Activated naive CD4-positive, alpha-beta T cell treated with anti-CD3 and anti-CD28 coated beads, Interleukin-2, amount 50 U/mL, for 72 hours (primary cell): ENCODE results near the gene HOXA7. TPM values are rescaled to one million over a fixed set of nuclear protein-coding genes. Genes with fewer than 3 reads are reported as not detected.
A peak's percentile ranks its signal among the peaks of the same experiment; 100 is the strongest.

ENCODE experiments used
- ATAC-seq, 2 donors: fragments of 150-1000 bp; cut with Tn5 transposase; 2 replicates each; pipeline ENCODE4 v1.10.0; 2021; ENCODE audit warnings: mild to moderate bottlenecking in 2 of 2, moderate library complexity in 2 of 2
- DNase-seq, 2 donors: peaks; one replicate each; pipeline ENCODE4 v3.0.0; 2021 to 2022; ENCODE audit warnings: low spot score in 2 of 2
- H3K27ac Mint-ChIP-seq, 2 donors: one replicate each; pipeline ENCODE4 v1.8.0; 2022; ENCODE audit warnings: mild to moderate bottlenecking in 2 of 2, mixed read lengths in 2 of 2
- H3K36me3 Mint-ChIP-seq, 2 donors: one replicate each; pipeline ENCODE4 v1.8.0; 2022; ENCODE audit warnings: mixed read lengths in 2 of 2
- H3K9me3 Mint-ChIP-seq, 2 donors: one replicate each; pipeline ENCODE4 v1.8.0; 2022; ENCODE audit warnings: mixed read lengths in 2 of 2
- total RNA-seq, 2 donors: library from RNA; stranded (reverse); gene quantifications; one replicate each; pipeline ENCODE4 v1.2.3, GENCODE V29; 2022

The HOXA7 gene
- total RNA-seq, 2 donors from 2014 or later = not detected

GRCh38 chr7:27168265-27168947 lies 11.9 kb upstream of the HOXA7 start:
- H3K27ac Mint-ChIP-seq = peak overlapping the region in 1 of 2 donors; percentile 58
- peaks cover 0 to 19% of the 10 kb centered on the region in 2 donors for H3K36me3 Mint-ChIP-seq
- ATAC-seq (peak in 1 of 2 donors; percentile 59), DNase-seq (no peak)
- H3K9me3 Mint-ChIP-seq = no peaks in the 10 kb centered on the region

DNA sequence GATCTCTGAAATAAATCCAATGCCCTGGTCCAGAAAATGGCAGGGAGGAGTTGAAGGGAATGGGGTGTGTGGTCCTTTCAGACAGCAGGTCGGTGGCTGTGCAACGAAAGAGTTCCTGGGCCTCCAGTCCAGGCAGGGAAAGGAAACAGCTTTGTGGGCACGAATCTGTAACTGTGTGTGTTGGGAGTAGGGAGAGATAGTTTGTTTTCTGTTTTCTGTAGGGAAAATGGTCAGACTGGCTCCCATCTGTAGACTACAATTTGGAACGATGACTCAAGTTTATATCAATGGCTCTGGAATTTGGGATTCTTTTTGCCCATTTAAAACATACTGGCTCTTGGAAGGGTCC lies 11.4 kb upstream of the HOXA7 start:
- no peaks in the 10 kb centered on the region for H3K9me3 Mint-ChIP-seq
- H3K27ac Mint-ChIP-seq = peak overlapping the region in 1 of 2 donors; percentile 93
- DNase-seq = no peak
- ATAC-seq = no peak
- peaks cover 0 to 19% of the 10 kb centered on the region in 2 donors for H3K36me3 Mint-ChIP-seq

DNA sequence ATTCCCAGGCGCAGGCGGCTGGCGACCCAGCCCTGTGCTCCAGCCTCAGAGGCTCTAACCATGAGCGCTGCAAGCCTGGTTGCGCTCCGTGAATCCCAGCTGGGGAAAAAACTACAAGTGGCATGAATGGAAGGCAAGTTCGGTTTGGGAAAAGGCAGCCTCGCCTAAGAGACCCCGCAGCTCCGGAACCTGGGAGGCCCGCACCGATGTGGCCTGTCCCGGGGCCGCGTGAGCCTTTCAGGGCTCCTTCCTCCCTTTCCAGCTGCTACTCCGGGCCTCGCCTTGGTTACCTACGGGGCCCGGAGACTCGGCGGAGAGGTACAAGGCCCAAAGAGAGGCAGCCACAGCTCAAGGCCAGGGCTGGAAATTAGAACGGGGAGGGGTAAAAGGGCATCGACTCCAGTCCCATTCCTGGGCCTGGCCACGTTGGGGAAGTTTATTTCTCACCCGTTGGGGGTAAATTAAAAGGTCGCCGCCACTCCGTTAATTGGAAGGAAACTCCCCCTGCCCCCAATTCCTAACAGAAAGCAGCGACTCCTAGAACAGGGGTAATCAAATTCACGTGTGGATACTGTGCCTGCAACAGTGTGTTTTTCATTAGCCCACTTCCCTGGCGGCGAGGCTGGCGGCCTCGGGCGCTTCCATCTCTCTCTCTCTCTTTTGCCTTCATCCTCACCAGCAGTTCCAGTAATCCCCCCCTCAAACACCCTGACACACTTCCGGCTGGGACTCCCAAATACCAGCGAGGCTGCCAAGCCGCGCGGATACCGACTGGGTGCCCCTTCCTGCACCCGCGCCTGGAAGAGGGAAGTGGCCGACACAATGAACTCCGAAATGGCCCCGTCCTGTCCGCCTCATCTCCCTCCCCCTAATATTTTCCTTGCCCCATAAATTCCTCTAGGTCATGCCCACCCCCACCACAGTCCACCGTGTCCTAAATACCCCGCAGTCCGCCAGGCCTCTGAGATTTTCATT lies 10.3 kb upstream of the HOXA7 start:
- H3K27ac Mint-ChIP-seq = peak overlapping the region in 1 of 2 donors; percentile 93

DNA sequence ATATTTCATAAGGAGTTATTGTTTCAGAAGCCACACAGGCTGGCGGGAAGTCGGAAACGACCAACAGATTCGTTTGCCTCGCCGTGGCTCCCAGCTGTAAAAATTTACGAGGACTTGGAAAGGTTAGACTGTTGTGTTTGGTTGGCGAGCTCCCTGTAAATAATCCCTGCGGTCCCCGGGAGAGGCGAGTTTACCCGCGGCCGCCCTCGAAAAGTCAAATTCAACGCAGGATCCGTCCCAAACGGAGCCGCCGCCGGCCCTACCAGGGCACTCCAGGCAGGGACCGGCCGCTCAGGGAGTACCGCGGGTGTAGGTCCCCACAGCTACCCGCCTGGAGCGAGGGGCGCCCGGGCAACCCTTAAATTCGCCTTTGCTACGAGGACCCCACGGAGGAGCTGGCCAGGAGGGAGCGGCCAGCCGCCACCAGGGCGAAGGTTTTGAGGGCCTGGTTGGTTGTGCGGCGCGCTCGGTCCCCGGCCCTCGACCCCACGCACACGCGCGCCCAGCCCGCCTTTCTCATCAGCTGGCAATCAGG lies 9.6 kb upstream of the HOXA7 start:
- H3K36me3 Mint-ChIP-seq = peaks cover 0 to 7% of the 10 kb centered on the region in 2 donors
- ATAC-seq (no peak), DNase-seq (no peak)
- H3K27ac Mint-ChIP-seq = peak overlapping the region in 1 of 2 donors; percentile 94
- no peaks in the 10 kb centered on the region for H3K9me3 Mint-ChIP-seq

More for the DNA sequence above, 10.3 kb upstream of the HOXA7 start:
- no peak for ATAC-seq
- DNase-seq = no peak
- H3K36me3 Mint-ChIP-seq = peaks cover 0 to 13% of the 10 kb centered on the region in 2 donors
- H3K9me3 Mint-ChIP-seq = no peaks in the 10 kb centered on the region

DNA sequence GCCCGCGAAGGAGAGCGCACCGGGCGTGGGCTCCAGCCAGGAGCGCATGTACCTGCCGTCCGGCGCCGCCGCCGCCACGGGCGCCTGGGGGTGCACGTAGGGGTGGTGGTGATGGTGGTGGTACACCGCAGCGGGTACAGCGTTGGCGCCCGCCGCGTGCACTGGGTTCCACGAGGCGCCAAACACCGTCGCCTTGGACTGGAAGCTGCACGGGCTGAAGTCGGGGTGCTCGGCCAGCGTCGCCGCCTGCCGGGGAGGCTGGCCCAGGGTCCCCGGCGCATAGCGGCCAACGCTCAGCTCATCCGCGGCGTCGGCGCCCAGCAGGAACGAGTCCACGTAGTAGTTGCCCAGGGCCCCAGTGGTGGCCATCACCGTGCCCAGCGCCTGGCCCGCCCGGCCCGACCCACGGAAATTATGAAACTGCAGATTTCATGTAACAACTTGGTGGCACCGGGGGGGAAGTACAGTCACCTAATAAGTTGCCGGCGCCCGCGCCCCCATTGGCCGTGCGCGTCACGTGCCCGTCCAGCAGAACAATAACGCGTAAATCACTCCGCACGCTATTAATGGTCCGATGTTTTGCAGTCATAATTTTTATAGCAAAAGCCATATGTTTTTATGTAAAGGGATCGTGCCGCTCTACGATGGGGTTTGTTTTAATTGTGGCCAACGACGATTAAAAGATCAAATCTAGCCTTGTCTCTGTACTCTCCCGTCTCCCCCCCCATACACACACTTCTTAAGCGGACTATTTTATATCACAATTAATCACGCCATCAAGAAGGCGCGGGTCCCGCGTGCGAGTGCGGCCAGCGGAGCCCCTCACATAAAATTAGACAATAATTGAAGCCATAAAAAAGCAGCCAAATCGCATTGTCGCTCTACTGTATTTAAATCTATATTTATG lies 8.9 kb upstream of the HOXA7 start, which contains the start of gene HOXA9:
TSS of gene HOXA9 (minus strand) at position 449 of the 907 bp plus-strand sequence. CDS start at position 369, 80 bp downstream.
- peaks cover 0 to 7% of the 10 kb centered on the region in 2 donors for H3K36me3 Mint-ChIP-seq
- no peak for ATAC-seq
- no peaks in the 10 kb centered on the region for H3K9me3 Mint-ChIP-seq
- H3K27ac Mint-ChIP-seq = peak within 1 kb of the TSS in 1 of 2 donors; percentile 94
- DNase-seq = no peak

- Mint-ChIP-seq H3K9me3 (no peaks in the 10 kb centered on the region), H3K36me3 (peaks cover 0 to 7% of the 10 kb centered on the region in 2 donors), H3K27ac (peak overlapping the region in 1 of 2 donors; percentile 81)
- ATAC-seq = no peak
- DNase-seq = no peak
Observed at GRCh38 chr7:27164367-27165088, 8.1 kb upstream of the HOXA7 start.

- Mint-ChIP-seq H3K27ac (no peak overlapping the region), H3K9me3 (no peaks in the 10 kb centered on the region), H3K36me3 (peaks cover 0 to 7% of the 10 kb centered on the region in 2 donors)
- no peak for DNase-seq
- ATAC-seq = no peak
Observed at GRCh38 chr7:27164045-27164366, 7.5 kb upstream of the HOXA7 start.

GRCh38 chr7:27163288-27164044 lies 7.0 kb upstream of the HOXA7 start:
- Mint-ChIP-seq H3K27ac (no peak overlapping the region), H3K36me3 (peaks cover 0 to 2% of the 10 kb centered on the region in 2 donors), H3K9me3 (no peaks in the 10 kb centered on the region)
- ATAC-seq (no peak), DNase-seq (no peak)

DNA sequence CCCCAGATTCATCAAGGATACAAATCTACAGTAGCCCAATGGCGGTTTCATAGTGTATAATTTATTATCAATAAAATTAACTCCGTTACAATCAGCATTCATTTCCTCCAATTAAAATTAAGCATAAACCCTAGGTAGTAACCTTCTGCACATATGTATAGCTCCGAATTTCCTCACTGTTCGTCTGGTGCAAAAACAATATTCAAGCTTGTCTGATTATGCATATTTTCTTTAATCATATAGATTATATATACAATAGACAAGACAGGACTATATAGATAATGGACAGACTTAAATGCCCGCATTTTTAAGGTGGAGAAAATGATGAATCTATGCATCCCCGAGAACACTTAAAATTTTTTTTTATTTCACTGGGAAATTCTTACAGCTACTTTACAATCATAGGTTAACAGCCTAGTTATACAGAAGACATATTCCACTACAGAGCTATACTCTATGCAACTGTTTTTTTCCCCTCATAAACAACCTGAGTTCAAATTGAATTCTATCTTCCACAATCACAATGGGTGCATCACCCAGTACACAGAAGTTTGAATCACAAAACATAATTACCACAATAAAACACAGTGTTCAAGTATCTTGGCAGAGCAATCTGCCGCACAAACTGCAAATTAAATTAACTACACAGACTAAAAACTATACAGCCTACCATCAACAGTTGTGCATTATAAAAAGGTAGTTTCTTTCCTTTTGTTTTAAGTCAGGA lies 6.2 kb upstream of the HOXA7 start:
- no peaks in the 10 kb centered on the region for H3K36me3 Mint-ChIP-seq
- no peaks in the 10 kb centered on the region for H3K9me3 Mint-ChIP-seq
- ATAC-seq (no peak), DNase-seq (no peak)
- no peak overlapping the region for H3K27ac Mint-ChIP-seq

- H3K9me3 Mint-ChIP-seq = no peaks in the 10 kb centered on the region
- DNase-seq (no peak), ATAC-seq (no peak)
- H3K27ac Mint-ChIP-seq = no peak overlapping the region
- H3K36me3 Mint-ChIP-seq = no peaks in the 10 kb centered on the region
Observed at GRCh38 chr7:27161721-27162560, 5.5 kb upstream of the HOXA7 start.

GRCh38 chr7:27161214-27161720 lies 4.8 kb upstream of the HOXA7 start:
- Mint-ChIP-seq H3K36me3 (no peaks in the 10 kb centered on the region), H3K27ac (no peak overlapping the region)
- no peak for ATAC-seq

DNA sequence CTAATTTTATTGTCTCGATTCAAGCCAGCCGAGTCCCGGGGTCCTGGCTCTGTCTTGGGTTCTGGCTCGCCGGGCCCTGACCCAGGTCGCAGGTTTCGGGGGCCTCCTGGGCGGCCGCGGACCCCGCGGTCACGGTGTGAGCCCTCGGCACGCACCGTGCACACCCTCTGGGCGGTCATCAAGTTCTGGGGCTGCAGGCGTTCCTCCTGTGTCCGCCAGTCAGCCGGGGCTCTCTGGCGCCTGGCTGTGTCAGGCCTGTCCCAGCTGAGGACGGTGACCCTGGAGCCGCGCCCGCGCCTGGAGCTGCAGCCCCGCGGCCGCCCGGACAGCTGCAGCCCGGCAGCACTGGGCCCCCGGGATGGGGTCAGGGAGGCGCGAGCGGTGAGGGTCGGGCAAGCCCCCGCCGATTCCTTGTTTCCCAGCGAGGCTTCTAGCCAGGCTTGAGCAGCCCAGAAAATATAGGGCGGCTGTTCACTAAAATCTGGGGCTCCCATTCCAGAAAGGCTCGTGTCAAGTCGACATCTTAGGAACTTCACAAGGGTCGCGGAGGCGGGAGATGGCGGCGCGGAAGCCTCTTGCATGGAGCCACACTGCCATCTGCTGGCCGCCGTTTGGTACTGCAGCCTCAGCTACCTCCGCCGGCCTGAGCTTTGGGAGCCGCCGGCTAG lies 4.2 kb upstream of the HOXA7 start:
- peak; percentile 69 to 72 for ATAC-seq
- Mint-ChIP-seq H3K36me3 (no peaks in the 10 kb centered on the region), H3K9me3 (no peaks in the 10 kb centered on the region), H3K27ac (no peak overlapping the region)
- DNase-seq = peak; percentile 80 to 90

More at GRCh38 chr7:27161214-27161720, 4.8 kb upstream of the HOXA7 start:
- H3K9me3 Mint-ChIP-seq = no peaks in the 10 kb centered on the region
- no peak for DNase-seq

- H3K36me3 Mint-ChIP-seq = no peaks in the 10 kb centered on the region
- ATAC-seq (peak; percentile 12 to 36), DNase-seq (no peak)
- H3K9me3 Mint-ChIP-seq = no peaks in the 10 kb centered on the region
- H3K27ac Mint-ChIP-seq = no peak overlapping the region
Observed at GRCh38 chr7:27160145-27160545, 3.7 kb upstream of the HOXA7 start.
